GM18519 (cell line): ENCODE data around the gene EPHB2.

Experiments
- ATAC-seq: cut with Tn5 transposase; IDR thresholded peaks from one replicate; pipeline ENCODE4 v1.9.1; 2021; ENCODE audit warnings: mild to moderate bottlenecking, moderate library complexity; ENCODE audit not compliant: unreplicated experiment, low FRiP score

Gene EPHB2

GRCh38 chr1:22777388-22778057, 66.9 kb downstream of the EPHB2 start:
- ATAC-seq, result no peak

- ATAC-seq, result no peak
Measured at GRCh38 chr1:22778408-22778807, 67.8 kb downstream of the EPHB2 start.

GRCh38 chr1:22778862-22779520, 68.4 kb downstream of the EPHB2 start:
- ATAC-seq, result no peak

- ATAC-seq, result no peak
Measured at GRCh38 chr1:22780696-22781095, 70.1 kb downstream of the EPHB2 start.

GRCh38 chr1:22781483-22781882, 70.8 kb downstream of the EPHB2 start:
- ATAC-seq, result no peak

- ATAC-seq, result no peak
Measured at GRCh38 chr1:22782406-22782805, 71.8 kb downstream of the EPHB2 start.

GRCh38 chr1:22784317-22784716, 73.7 kb downstream of the EPHB2 start:
- no peak for ATAC-seq

- ATAC-seq, result no peak
Measured at GRCh38 chr1:22784737-22785136, 74.1 kb downstream of the EPHB2 start.

GRCh38 chr1:22786101-22786500, 75.5 kb downstream of the EPHB2 start:
- no peak for ATAC-seq

- no peak for ATAC-seq
Measured at GRCh38 chr1:22786719-22787489, 76.3 kb downstream of the EPHB2 start.

GRCh38 chr1:22787636-22788035, 77.0 kb downstream of the EPHB2 start:
- ATAC-seq, result no peak

- no peak for ATAC-seq
Measured at GRCh38 chr1:22788254-22788661, 77.6 kb downstream of the EPHB2 start.

GRCh38 chr1:22789356-22789994, 78.8 kb downstream of the EPHB2 start:
- ATAC-seq, result no peak

- no peak for ATAC-seq
Measured at GRCh38 chr1:22790232-22791008, 79.8 kb downstream of the EPHB2 start.

- no peak for ATAC-seq
Measured at GRCh38 chr1:22791831-22792347, 81.2 kb downstream of the EPHB2 start.

GRCh38 chr1:22792396-22793160, 81.9 kb downstream of the EPHB2 start:
- ATAC-seq, result no peak

- no peak for ATAC-seq
Measured at GRCh38 chr1:22793647-22794046, 83.0 kb downstream of the EPHB2 start.

- no peak for ATAC-seq
Measured at GRCh38 chr1:22794647-22795365, 84.2 kb downstream of the EPHB2 start.

GRCh38 chr1:22795366-22795714, 84.7 kb downstream of the EPHB2 start:
- ATAC-seq, result no peak
